GM11168 (cell line): ENCODE measurements around the gene PIK3CG.
"Not testable (repeated sequence)": the region's sequence is repeated elsewhere in the genome, so short reads cannot be mapped to it uniquely, and the experiment has no call there.

Source experiments
- in situ Hi-C: fragments of 300-500 bp; cut with MboI; formaldehyde crosslinking; loops from one replicate; pipeline ENCODE4 v1.12.0; 2022; ENCODE audit warnings: low sequenced_read_pairs; ENCODE audit not compliant: unreplicated experiment

The PIK3CG gene

GRCh38 chr7:106927536-106927935 is 62.5 kb downstream of the PIK3CG start:
- in situ Hi-C loops = no loop called here

DNA sequence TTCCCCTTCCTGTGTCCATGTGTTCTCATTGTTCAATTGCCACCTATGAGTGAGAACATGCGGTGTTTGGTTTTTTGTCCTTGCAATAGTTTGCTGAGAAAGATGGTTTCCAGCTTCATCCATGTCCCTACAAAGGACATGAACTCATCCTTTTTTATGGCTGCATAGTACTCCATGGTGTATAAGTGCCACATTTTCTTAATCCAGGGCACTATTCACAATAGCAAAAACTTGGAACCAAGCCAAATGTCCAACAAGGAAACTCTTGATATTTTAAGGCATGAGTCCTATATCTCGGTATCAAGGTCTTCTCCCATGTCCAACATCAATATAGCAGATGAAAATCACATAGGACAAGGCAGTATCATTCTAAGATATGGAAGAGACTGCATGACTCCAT is 64.5 kb downstream of the PIK3CG start:
- in situ Hi-C loops = not testable (repeated sequence)

DNA sequence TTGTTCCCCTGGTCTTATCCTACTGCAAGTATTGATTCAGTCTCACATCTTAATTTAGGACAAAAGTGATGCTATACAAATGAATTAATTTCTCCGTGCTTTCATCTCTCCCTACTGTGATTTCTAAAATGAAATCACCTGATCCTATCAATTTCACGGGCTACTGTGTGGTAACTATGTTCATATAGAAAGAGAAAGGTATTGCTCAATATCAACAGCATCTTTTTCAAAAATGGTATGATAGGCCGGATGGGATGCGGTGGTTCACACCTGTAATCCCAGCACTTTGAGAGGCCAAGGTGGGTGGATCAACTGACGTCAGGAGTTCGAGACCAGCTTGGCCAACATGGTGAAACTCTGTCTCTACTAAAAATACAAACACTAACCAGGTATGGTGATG is 71.2 kb downstream of the PIK3CG start:
- in situ Hi-C loops = no loop called here

- in situ Hi-C loops = not testable (repeated sequence)
These were observed 73.0 kb downstream of the PIK3CG start for GRCh38 chr7:106938122-106938521.

DNA sequence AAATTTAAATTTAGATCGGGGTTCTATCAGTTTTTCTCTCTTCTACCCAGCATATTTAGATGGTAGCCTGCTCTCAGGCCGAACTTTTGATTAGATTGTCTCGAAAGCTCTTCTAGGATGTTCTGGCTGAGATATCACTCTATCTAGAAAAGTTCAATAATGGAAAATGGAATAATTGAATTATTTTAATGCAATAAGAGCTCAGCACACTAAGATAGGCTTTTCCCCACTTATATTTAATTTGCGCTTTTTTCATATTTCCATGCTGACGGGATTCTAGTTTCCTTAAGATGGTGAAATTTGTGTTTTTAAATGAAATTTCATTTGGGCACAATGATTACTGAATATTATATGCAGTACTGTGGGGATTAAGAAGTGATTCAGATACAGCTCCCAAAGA is 73.7 kb downstream of the PIK3CG start:
- in situ Hi-C loops = no loop called here

- in situ Hi-C loops = loop anchor here (10.0 kb wide), 1 partner anchor 211 kb away; no protein-coding TSS in a partner anchor
These were observed 79.1 kb downstream of the PIK3CG start for GRCh38 chr7:106944035-106944665.

DNA sequence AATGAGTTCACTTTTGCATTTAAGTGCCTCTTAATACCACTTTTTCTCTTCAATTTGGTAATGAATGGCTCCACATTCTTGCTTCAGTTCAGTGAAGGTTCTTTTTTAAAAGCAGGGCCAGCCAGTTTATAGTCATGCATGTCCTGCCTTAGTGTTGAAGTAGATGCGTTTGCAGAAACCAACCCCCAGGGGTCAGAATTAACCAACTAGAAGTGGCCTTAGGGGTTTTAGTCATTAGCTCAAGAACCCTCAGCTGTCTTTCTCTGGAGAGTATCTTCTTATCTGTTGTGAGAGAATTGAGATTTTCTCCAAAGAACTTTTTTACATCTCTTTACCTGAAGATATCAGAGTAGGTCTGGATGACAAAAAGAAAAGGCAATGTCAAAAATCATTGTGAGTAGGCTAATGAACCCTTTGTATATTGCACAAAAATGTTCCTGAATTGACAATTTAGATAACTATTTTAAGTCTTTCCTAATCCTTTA is 82.2 kb downstream of the PIK3CG start:
- in situ Hi-C loops = loop anchor here (10.0 kb wide), 1 partner anchor 208 kb away; no protein-coding TSS in a partner anchor

DNA sequence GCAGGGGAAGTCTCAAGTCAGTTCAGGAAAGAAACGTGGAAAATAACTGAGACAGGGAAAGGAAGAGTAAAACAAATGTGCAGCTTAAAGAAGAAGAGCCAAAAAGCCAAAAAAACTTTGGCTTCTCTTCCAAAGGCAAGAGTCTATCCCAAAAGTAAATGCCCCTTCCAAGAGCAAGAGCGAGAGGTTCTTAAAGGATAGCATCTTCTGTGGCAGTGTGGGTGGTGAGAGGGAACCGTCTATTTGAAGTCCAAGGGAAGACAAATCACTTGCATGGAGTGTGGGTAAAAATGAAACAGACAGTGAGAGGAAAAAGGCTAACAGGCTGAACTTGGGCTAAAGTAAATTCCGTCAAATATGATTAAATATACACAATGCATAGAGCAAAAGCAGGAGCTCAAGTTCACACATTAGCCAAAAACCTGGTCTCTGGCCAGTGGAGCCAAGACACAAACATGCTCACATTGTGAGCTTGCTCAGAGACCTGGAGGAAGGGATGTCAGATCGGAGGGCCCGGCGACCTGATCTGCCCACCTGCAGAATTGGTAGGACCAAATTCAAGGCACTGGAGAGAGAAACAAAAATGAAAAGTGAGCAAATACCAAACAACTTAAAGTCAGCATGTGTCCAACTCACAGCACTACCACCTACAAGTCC is 87.0 kb downstream of the PIK3CG start:
- in situ Hi-C loops = no loop called here

DNA sequence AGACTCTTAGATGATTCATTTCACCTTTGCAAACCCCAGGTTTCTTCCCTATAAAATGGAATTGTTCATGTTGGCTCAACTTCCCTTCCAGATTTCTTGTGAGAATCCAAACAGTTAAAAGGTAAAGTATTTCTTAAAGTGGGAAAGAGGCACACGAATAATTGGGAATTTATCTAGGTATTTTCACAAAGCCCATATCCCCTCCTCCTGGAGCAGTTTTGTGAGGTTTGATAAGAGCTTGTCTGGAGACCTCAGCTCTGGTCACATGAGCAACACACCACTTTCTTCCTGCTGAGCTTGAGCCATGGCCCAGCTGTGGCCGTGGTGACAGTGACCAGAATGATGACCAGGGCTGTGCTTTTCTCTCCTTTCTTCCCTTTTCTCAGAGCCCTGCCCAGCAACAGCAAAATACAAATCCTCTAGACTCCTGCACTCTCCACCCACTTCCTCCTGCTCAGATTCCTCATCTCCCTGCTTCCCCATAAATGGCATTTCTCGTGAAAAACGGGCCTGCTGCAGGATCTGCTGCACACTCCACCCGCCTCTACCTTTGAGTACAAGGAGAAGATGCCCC is 87.7 kb downstream of the PIK3CG start:
- in situ Hi-C loops = no loop called here

GRCh38 chr7:106954840-106955239 is 89.8 kb downstream of the PIK3CG start:
- in situ Hi-C loops = no loop called here

GRCh38 chr7:106955857-106956256 is 90.8 kb downstream of the PIK3CG start:
- in situ Hi-C loops = not testable (repeated sequence)
